ENCODE data around the gene ST7.
A peak's percentile ranks its signal among the peaks of the same experiment; 100 is the strongest.

The ST7 gene

GRCh38 chr7:117148971-117149370, 195.7 kb downstream of the ST7 start:
- ATAC-seq = no peak
- TF ChIP-seq SNAI2 (CRISPR knock-in tag; IDR thresholded peaks at IDR 0.05) (no peak), CREB5 (CRISPR knock-in tag; IDR thresholded peaks at IDR 0.05; ENCODE audit: low read depth) (no peak)

DNA sequence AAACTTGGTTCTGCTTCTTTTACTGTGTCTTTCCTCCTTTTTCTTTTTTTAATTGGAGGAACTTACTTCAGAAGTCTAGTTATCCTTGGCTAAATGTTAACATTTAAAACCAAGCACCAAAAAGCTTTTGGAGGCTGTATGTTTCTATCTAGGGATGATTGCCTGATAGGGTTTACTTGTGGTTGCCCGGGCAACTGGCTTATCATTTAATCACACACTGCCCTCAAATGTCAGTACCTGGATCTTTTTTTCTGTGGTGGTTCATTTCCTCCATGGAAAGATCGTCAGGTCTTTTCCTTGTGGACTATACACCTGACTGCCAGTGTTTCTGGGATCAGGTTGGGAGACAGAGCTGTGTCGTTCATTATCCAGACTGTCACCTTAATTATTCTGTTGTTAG, 196.4 kb downstream of the ST7 start:
- no peak for TF ChIP-seq ESRRG (CRISPR knock-in tag; IDR thresholded peaks at IDR 0.05)
- no peak for TF ChIP-seq CSDC2 (CRISPR knock-in tag; IDR thresholded peaks at IDR 0.05)
- no peak for TF ChIP-seq CSRNP3 (CRISPR knock-in tag; IDR thresholded peaks at IDR 0.05)
- TF ChIP-seq ZNF565 (CRISPR knock-in tag; conservative IDR thresholded peaks at IDR 0.05; ENCODE audit: low read depth) = no peak
- no peak for ATAC-seq

DNA sequence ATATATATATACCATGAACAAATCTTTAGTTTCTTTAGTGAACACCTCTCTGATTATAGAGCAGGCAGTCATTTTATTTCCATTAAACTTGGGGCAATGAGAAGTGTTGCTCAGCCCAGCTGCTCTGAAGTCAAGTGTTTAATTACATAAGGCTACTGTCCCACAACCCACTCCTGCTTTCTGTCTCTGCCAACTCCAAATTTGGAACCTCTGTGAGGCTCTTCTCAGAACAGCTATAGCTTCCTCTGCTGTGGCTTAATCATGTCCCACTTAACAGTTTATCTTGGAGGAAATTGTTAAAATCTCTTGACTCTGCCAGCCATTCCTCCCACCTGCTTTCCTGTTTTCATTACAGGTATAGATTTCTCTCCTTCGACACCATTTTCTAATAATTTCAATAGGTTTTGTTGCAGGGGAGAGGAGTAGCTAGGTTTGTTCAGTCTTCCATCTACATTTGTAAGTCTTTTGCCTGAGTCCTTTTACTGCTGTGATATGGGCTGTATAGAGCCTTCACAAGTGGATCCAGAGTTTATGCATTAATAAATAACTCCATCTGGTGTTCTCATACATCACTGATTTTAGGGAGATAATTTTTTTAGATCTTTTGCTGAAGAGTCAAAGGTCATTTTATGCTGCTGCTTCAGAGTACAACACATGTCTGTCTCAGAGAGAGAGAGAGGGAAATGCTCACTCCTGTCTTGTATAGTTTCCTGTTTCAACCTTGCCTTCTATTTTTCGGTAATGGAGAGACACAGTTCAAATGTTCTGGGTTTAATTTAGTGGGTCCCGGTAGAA, 199.1 kb downstream of the ST7 start:
- ATAC-seq = no peak
- TF ChIP-seq CREB5 (CRISPR knock-in tag; IDR thresholded peaks at IDR 0.05; ENCODE audit: low read depth) = no peak
- 0 out of 2 replicates have a peak, but pooled peaks have one; percentile 5 for TF ChIP-seq ISL1 (CRISPR knock-in tag; IDR thresholded peaks at IDR 0.05)

- TF ChIP-seq BACH2 (CRISPR knock-in tag; IDR thresholded peaks at IDR 0.05; ENCODE audit: borderline replicate concordance) (no peak), TSHZ2 (CRISPR knock-in tag; IDR thresholded peaks at IDR 0.05) (no peak), TCF4 (CRISPR knock-in tag; IDR thresholded peaks at IDR 0.05; ENCODE audit: borderline replicate concordance) (no peak), PPARA (CRISPR knock-in tag; IDR thresholded peaks at IDR 0.05; ENCODE audit: borderline replicate concordance) (no peak), SNAI2 (CRISPR knock-in tag; IDR thresholded peaks at IDR 0.05) (no peak)
- ATAC-seq = no peak
These were observed 199.8 kb downstream of the ST7 start for GRCh38 chr7:117153016-117153545.

GRCh38 chr7:117154721-117155120, 201.4 kb downstream of the ST7 start:
- ATAC-seq = no peak
- no peak for TF ChIP-seq ZNF8 (CRISPR knock-in tag; IDR thresholded peaks at IDR 0.05)
- TF ChIP-seq GLIS3 (CRISPR knock-in tag; IDR thresholded peaks at IDR 0.05) = no peak
- no peak for TF ChIP-seq RARB (CRISPR knock-in tag; IDR thresholded peaks at IDR 0.05)
- TF ChIP-seq ARNTL (CRISPR knock-in tag; IDR thresholded peaks at IDR 0.05; ENCODE audit: borderline replicate concordance, low read depth) = no peak
- no peak for TF ChIP-seq ZNF70 (CRISPR knock-in tag; IDR thresholded peaks at IDR 0.05)
- no peak for TF ChIP-seq CREB5 (CRISPR knock-in tag; IDR thresholded peaks at IDR 0.05; ENCODE audit: low read depth)
- no peak for TF ChIP-seq TOX (CRISPR knock-in tag; IDR thresholded peaks at IDR 0.05; ENCODE audit: borderline replicate concordance)
- no peak for TF ChIP-seq CSRNP3 (CRISPR knock-in tag; IDR thresholded peaks at IDR 0.05)
- TF ChIP-seq SNAI2 (CRISPR knock-in tag; IDR thresholded peaks at IDR 0.05) = no peak
- no peak for TF ChIP-seq ISL1 (CRISPR knock-in tag; IDR thresholded peaks at IDR 0.05)
- TF ChIP-seq BACH2 (CRISPR knock-in tag; IDR thresholded peaks at IDR 0.05; ENCODE audit: borderline replicate concordance) = no peak
- no peak for TF ChIP-seq TCF4 (CRISPR knock-in tag; IDR thresholded peaks at IDR 0.05; ENCODE audit: borderline replicate concordance)
- no peak for TF ChIP-seq PATZ1 (CRISPR knock-in tag; IDR thresholded peaks at IDR 0.05; ENCODE audit: borderline replicate concordance)
- no peak for TF ChIP-seq OSR1 (CRISPR knock-in tag; IDR thresholded peaks at IDR 0.05)
- TF ChIP-seq ESRRG (CRISPR knock-in tag; IDR thresholded peaks at IDR 0.05) = no peak

Measured in SK-N-SH treated with all-trans-retinoic acid at 6 μM for 48 hours (cell line).